Stimulated activated CD4-positive, alpha-beta T cell treated with anti-CD3 and anti-CD28 coated beads, Interleukin-4, amount 100 ng/mL, for 1 hour (primary cell): ENCODE measurements around the gene ENTREP3.

Source experiments
- DNase-seq: peaks from one replicate; pipeline ENCODE4 v3.0.0-alpha.2; 2020

The ENTREP3 gene

GRCh38 chr1:155197901-155198546, 57.3 kb downstream of the ENTREP3 start:
- DNase-seq: no peak
